Left ventricle myocardium inferior (tissue), 1 donor: ENCODE data around the gene KRT79. TPM values are rescaled to one million over a fixed set of nuclear protein-coding genes. Genes with fewer than 3 reads are reported as not detected.

Experiments used
- DNase-seq: peaks from one replicate; pipeline ENCODE4 v3.0.0-alpha.2; 2020
- H3K27ac ChIP-seq: fragments of 200-600 bp; replicated peaks from 2 replicates; pipeline ENCODE4 v1.8.0; 2021
- H3K27me3 ChIP-seq: fragments of 200-600 bp; 2 replicates; pipeline ENCODE4 v1.8.0; 2021; ENCODE audit warnings: low read depth
- H3K36me3 ChIP-seq: fragments of 200-600 bp; 2 replicates; pipeline ENCODE4 v1.8.0; 2021
- H3K4me1 ChIP-seq: fragments of 200-600 bp; 2 replicates; pipeline ENCODE4 v1.8.0; 2021
- H3K4me3 ChIP-seq: fragments of 200-600 bp; 2 replicates; pipeline ENCODE4 v1.8.0; 2021; ENCODE audit warnings: mild to moderate bottlenecking, moderate library complexity
- H3K9me3 ChIP-seq: fragments of 200-600 bp; replicated peaks from 2 replicates; pipeline ENCODE4 v1.8.0; 2021
- CTCF ChIP-seq: fragments of 200-600 bp; IDR thresholded peaks from 2 replicates; pipeline ENCODE4 v1.8.0; 2021; ENCODE audit warnings: antibody characterized with exemption, mild to moderate bottlenecking, borderline replicate concordance
- intact Hi-C: fragments of 100-400 bp; cut with micrococcal nuclease; formaldehyde crosslinking; loops from one replicate; pipeline ENCODE4 v1.11.0; 2022
- total RNA-seq: library from RNA; stranded (reverse); fragmentation: NEBNext Ultra II Directional; extraction: Animal tissue kit (Norgen Biotek cat#: 25700); gene quantifications from one replicate; pipeline ENCODE4 v1.2.1, GENCODE V29; 2021
- donor health status: DM: no; HTN: yes; CAD: no; lungs with severe emphysema.

The KRT79 gene
- total RNA-seq, 1 donor from 2014 or later, result not detected

GRCh38 chr12:52783563-52784316, 50.4 kb downstream of the KRT79 start:
- peaks cover 85% of the 10 kb centered on the region for H3K27me3 ChIP-seq
- H3K9me3 ChIP-seq, result no peaks in the 10 kb centered on the region
- no peaks in the 10 kb centered on the region for H3K36me3 ChIP-seq
- intact Hi-C loops, result no loop called here
- no peak overlapping the region for H3K27ac ChIP-seq
- no peak for TF ChIP-seq CTCF
- no peaks in the 10 kb centered on the region for H3K4me1 ChIP-seq
- H3K4me3 ChIP-seq, result no peak overlapping the region
- no peak for DNase-seq

- H3K9me3 ChIP-seq, result no peaks in the 10 kb centered on the region
- intact Hi-C loops, result no loop called here
- no peaks in the 10 kb centered on the region for H3K4me1 ChIP-seq
- no peak for DNase-seq
- H3K36me3 ChIP-seq, result no peaks in the 10 kb centered on the region
- H3K27me3 ChIP-seq, result peaks cover 87% of the 10 kb centered on the region
- no peak overlapping the region for H3K27ac ChIP-seq
- H3K4me3 ChIP-seq, result no peak overlapping the region
- TF ChIP-seq CTCF, result no peak
These were observed 51.6 kb downstream of the KRT79 start for GRCh38 chr12:52782502-52782901.

GRCh38 chr12:52781399-52782082, 52.6 kb downstream of the KRT79 start:
- no peak overlapping the region for H3K4me3 ChIP-seq
- H3K27ac ChIP-seq, result no peak overlapping the region
- DNase-seq, result no peak
- no peak for TF ChIP-seq CTCF
- H3K36me3 ChIP-seq, result no peaks in the 10 kb centered on the region
- intact Hi-C loops, result no loop called here
- peaks cover 87% of the 10 kb centered on the region for H3K27me3 ChIP-seq
- no peaks in the 10 kb centered on the region for H3K4me1 ChIP-seq
- H3K9me3 ChIP-seq, result no peaks in the 10 kb centered on the region

GRCh38 chr12:52779914-52780313, 54.2 kb downstream of the KRT79 start:
- TF ChIP-seq CTCF, result no peak
- Histone ChIP-seq H3K4me3 (no peak overlapping the region), H3K36me3 (no peaks in the 10 kb centered on the region), H3K27ac (no peak overlapping the region), H3K27me3 (peaks cover 95% of the 10 kb centered on the region), H3K4me1 (no peaks in the 10 kb centered on the region), H3K9me3 (no peaks in the 10 kb centered on the region)
- no peak for DNase-seq
- intact Hi-C loops, result no loop called here

- Histone ChIP-seq H3K4me3 (no peak overlapping the region), H3K36me3 (no peaks in the 10 kb centered on the region), H3K27ac (no peak overlapping the region), H3K4me1 (no peaks in the 10 kb centered on the region), H3K27me3 (peaks cover 91% of the 10 kb centered on the region), H3K9me3 (no peaks in the 10 kb centered on the region)
- DNase-seq, result no peak
- TF ChIP-seq CTCF, result no peak
- intact Hi-C loops, result no loop called here
These were observed 55.3 kb downstream of the KRT79 start for GRCh38 chr12:52778833-52779232.
